ENCODE measurements around the gene CHST14. TPM values are rescaled to one million over a fixed set of nuclear protein-coding genes. Genes with fewer than 3 reads are reported as not detected.

Gene CHST14
- polyA plus RNA-seq, 1 experiment: 32.3 TPM

DNA sequence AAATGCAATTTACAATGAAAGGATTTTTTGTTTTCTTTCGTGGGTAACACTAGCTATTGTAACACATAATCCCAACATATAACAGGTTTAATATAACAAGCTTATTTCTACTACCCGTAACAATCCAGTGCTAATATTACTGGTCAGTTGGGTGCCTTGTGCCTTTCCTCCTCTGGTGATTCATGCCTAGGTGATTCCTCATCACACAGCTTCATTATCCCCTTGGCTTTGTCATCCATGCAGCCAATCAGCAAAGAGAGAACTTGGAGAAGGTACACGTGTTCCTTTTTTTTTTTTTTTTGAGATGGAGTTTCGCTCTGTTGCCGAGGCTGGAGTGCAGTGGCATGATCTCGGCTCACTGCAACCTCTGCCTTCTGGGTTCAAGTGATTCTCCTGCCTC, 30.7 kb downstream of the CHST14 start:
- TF ChIP-seq, protein P1, sequence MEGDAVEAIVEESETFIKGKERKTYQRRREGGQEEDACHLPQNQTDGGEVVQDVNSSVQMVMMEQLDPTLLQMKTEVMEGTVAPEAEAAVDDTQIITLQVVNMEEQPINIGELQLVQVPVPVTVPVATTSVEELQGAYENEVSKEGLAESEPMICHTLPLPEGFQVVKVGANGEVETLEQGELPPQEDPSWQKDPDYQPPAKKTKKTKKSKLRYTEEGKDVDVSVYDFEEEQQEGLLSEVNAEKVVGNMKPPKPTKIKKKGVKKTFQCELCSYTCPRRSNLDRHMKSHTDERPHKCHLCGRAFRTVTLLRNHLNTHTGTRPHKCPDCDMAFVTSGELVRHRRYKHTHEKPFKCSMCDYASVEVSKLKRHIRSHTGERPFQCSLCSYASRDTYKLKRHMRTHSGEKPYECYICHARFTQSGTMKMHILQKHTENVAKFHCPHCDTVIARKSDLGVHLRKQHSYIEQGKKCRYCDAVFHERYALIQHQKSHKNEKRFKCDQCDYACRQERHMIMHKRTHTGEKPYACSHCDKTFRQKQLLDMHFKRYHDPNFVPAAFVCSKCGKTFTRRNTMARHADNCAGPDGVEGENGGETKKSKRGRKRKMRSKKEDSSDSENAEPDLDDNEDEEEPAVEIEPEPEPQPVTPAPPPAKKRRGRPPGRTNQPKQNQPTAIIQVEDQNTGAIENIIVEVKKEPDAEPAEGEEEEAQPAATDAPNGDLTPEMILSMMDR (IDR thresholded peaks at IDR 0.05; ENCODE audit: insufficient read depth, low read depth, low read length): no peak
- no peak for DNase-seq (ENCODE audit: low read depth)
- no peaks in the 10 kb centered on the region for H3K36me3 ChIP-seq (ENCODE audit: control insufficient read depth, insufficient read depth, low read length)
- POLR2A ChIA-PET: no interaction called here
- no peak overlapping the region for H3K4me3 ChIP-seq (ENCODE audit: low read depth, low read length)
- CTCF ChIA-PET: no interaction called here
- H3K27me3 ChIP-seq (ENCODE audit: control insufficient read depth, insufficient read depth, low read length): no peaks in the 10 kb centered on the region; the same call in 1 of the 2 replicates

- TF ChIP-seq, protein P1 (IDR thresholded peaks at IDR 0.05; ENCODE audit: insufficient read depth, low read depth, low read length): peak; percentile 88
- no peak for DNase-seq (ENCODE audit: low read depth)
- CTCF ChIA-PET: interaction anchor here (0.6 to 2.8 kb wide), 16 partner anchors 10 to 351 kb away, joined by 3 to 19 read pairs (median 4); partner anchors contain the start of gene BAHD1
- no peaks in the 10 kb centered on the region for H3K36me3 ChIP-seq (ENCODE audit: control insufficient read depth, insufficient read depth, low read length)
- POLR2A ChIA-PET: no interaction called here
- peaks cover 8% of the 10 kb centered on the region for H3K27me3 ChIP-seq (ENCODE audit: control insufficient read depth, insufficient read depth, low read length)
- peak overlapping the region; percentile 15; the same call in 1 of the 2 replicates for H3K4me3 ChIP-seq (ENCODE audit: low read depth, low read length)
Observed at GRCh38 chr15:40506964-40507571, 36.3 kb downstream of the CHST14 start.

DNA sequence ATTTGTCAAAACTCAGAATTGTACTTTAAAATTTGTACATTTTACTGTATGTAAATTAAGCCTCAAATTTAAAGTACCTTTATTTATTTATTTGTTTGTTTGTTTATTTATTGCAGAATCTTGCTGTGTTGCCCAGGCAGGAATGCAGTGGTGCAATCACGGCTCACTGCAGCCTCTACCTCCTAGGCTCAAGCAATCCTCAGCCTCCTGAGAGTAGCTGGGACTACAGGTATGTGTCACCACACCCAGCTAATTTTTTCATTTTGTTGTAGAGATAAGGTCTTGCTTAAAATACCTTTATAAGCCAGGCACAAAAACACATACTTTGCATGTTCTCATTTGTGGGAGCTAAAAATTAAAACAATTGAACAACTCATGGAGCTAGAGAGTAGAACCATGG, 37.4 kb downstream of the CHST14 start:
- Histone ChIP-seq H3K36me3 (ENCODE audit: control insufficient read depth, insufficient read depth, low read length) (no peaks in the 10 kb centered on the region), H3K27me3 (ENCODE audit: control insufficient read depth, insufficient read depth, low read length) (peaks cover 8% of the 10 kb centered on the region), H3K4me3 (ENCODE audit: low read depth, low read length) (no peak overlapping the region)
- CTCF ChIA-PET: interaction anchor here (1.0 to 2.8 kb wide), 4 partner anchors 9 to 185 kb away, joined by 3 to 19 read pairs (median 3); no protein-coding TSS in a partner anchor
- POLR2A ChIA-PET: no interaction called here
- no peak for DNase-seq (ENCODE audit: low read depth)
- TF ChIP-seq, protein P1 (IDR thresholded peaks at IDR 0.05; ENCODE audit: insufficient read depth, low read depth, low read length): no peak

- peaks cover 9% of the 10 kb centered on the region for H3K27me3 ChIP-seq (ENCODE audit: control insufficient read depth, insufficient read depth, low read length)
- no peak for DNase-seq (ENCODE audit: low read depth)
- TF ChIP-seq, protein P1 (IDR thresholded peaks at IDR 0.05; ENCODE audit: insufficient read depth, low read depth, low read length): no peak
- H3K4me3 ChIP-seq (ENCODE audit: low read depth, low read length): no peak overlapping the region
- POLR2A ChIA-PET: no interaction called here
- CTCF ChIA-PET: interaction anchor here (0.7 to 1.0 kb wide), 2 partner anchors 8 to 10 kb away, joined by 3 read pairs; no protein-coding TSS in a partner anchor
- H3K36me3 ChIP-seq (ENCODE audit: control insufficient read depth, insufficient read depth, low read length): no peaks in the 10 kb centered on the region
Observed at GRCh38 chr15:40510201-40510600, 39.4 kb downstream of the CHST14 start.

- Histone ChIP-seq H3K4me3 (ENCODE audit: low read depth, low read length) (peak overlapping the region; percentile 49), H3K27me3 (ENCODE audit: control insufficient read depth, insufficient read depth, low read length) (peaks cover 9% of the 10 kb centered on the region), H3K36me3 (ENCODE audit: control insufficient read depth, insufficient read depth, low read length) (no peaks in the 10 kb centered on the region)
- TF ChIP-seq, protein P1 (IDR thresholded peaks at IDR 0.05; ENCODE audit: insufficient read depth, low read depth, low read length): no peak
- no peak for DNase-seq (ENCODE audit: low read depth)
- ChIA-PET POLR2A (no interaction called here), CTCF (no interaction called here)
Observed at GRCh38 chr15:40511093-40511471, 40.3 kb downstream of the CHST14 start.

Measured in BJ (cell line).